ENCODE measurements around the gene FXYD6. TPM values are rescaled to one million over a fixed set of nuclear protein-coding genes. Genes with fewer than 3 reads are reported as not detected.

Gene FXYD6
- total RNA-seq, 1 experiment from 2014 or later, result 0.54 TPM

GRCh38 chr11:117872975-117873827 lies 3.3 kb downstream of the FXYD6 start:
- TF ChIP-seq, protein P1, sequence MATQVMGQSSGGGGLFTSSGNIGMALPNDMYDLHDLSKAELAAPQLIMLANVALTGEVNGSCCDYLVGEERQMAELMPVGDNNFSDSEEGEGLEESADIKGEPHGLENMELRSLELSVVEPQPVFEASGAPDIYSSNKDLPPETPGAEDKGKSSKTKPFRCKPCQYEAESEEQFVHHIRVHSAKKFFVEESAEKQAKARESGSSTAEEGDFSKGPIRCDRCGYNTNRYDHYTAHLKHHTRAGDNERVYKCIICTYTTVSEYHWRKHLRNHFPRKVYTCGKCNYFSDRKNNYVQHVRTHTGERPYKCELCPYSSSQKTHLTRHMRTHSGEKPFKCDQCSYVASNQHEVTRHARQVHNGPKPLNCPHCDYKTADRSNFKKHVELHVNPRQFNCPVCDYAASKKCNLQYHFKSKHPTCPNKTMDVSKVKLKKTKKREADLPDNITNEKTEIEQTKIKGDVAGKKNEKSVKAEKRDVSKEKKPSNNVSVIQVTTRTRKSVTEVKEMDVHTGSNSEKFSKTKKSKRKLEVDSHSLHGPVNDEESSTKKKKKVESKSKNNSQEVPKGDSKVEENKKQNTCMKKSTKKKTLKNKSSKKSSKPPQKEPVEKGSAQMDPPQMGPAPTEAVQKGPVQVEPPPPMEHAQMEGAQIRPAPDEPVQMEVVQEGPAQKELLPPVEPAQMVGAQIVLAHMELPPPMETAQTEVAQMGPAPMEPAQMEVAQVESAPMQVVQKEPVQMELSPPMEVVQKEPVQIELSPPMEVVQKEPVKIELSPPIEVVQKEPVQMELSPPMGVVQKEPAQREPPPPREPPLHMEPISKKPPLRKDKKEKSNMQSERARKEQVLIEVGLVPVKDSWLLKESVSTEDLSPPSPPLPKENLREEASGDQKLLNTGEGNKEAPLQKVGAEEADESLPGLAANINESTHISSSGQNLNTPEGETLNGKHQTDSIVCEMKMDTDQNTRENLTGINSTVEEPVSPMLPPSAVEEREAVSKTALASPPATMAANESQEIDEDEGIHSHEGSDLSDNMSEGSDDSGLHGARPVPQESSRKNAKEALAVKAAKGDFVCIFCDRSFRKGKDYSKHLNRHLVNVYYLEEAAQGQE (IDR thresholded peaks at IDR 0.05; ENCODE audit: insufficient read depth in 1 of 2, low read depth in 2 of 2, low read length in 1 of 2), result no peak
- TF ChIP-seq POLR2AphosphoS5 (IDR thresholded peaks at IDR 0.05; ENCODE audit: low read depth, low read length), result no peak
- no peak for TF ChIP-seq TCF7L2 (IDR thresholded peaks at IDR 0.05; ENCODE audit: low read depth, low read length)
- no peak for TF ChIP-seq SIN3A (IDR thresholded peaks at IDR 0.05; ENCODE audit: borderline replicate concordance, insufficient read depth, low read depth, low read length)
- TF ChIP-seq, protein P2, sequence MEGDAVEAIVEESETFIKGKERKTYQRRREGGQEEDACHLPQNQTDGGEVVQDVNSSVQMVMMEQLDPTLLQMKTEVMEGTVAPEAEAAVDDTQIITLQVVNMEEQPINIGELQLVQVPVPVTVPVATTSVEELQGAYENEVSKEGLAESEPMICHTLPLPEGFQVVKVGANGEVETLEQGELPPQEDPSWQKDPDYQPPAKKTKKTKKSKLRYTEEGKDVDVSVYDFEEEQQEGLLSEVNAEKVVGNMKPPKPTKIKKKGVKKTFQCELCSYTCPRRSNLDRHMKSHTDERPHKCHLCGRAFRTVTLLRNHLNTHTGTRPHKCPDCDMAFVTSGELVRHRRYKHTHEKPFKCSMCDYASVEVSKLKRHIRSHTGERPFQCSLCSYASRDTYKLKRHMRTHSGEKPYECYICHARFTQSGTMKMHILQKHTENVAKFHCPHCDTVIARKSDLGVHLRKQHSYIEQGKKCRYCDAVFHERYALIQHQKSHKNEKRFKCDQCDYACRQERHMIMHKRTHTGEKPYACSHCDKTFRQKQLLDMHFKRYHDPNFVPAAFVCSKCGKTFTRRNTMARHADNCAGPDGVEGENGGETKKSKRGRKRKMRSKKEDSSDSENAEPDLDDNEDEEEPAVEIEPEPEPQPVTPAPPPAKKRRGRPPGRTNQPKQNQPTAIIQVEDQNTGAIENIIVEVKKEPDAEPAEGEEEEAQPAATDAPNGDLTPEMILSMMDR (IDR thresholded peaks at IDR 0.05), result no peak
- DNase-seq (ENCODE audit: low read depth, low spot score), result no peak
- POLR2A ChIA-PET, result no interaction called here
- Histone ChIP-seq H3K27ac (ENCODE audit: low read length) (no peak overlapping the region), H3K4me3 (ENCODE audit: low read depth in 2 of 2, low read length in 2 of 2) (no peak overlapping the region), H3K27me3 (ENCODE audit: control insufficient read depth, insufficient read depth, low read length) (peaks cover 46% of the 10 kb centered on the region), H3K4me1 (ENCODE audit: control insufficient read depth, insufficient read depth, low read length) (peaks cover 12% of the 10 kb centered on the region; the same call in 1 of the 2 replicates), H3K36me3 (ENCODE audit: control insufficient read depth, insufficient read depth, low read length) (no peaks in the 10 kb centered on the region), H3K9me3 (ENCODE audit: control insufficient read depth, insufficient read depth, low read depth, low read length) (no peaks in the 10 kb centered on the region)
- no TSS peak for BruUV-seq (replicated peaks)
- in situ Hi-C loops (cut with HindIII; ENCODE audit: low pct_unique_long_range_greater_than_20kb, low sequenced_read_pairs), result no loop called here
- ATAC-seq, result no peak
- CTCF ChIA-PET, result interaction anchor here (1.3 kb wide), 1 partner anchor 74 kb away, joined by 4 read pairs; no protein-coding TSS in a partner anchor
- intact Hi-C loops (cut with micrococcal nuclease; ENCODE audit: unreplicated experiment), result no loop called here

- H3K4me3 ChIP-seq (ENCODE audit: low read depth in 2 of 2, low read length in 2 of 2), result no peak overlapping the region
- DNase-seq (ENCODE audit: low read depth, low spot score), result no peak
- H3K27me3 ChIP-seq (ENCODE audit: control insufficient read depth, insufficient read depth, low read length), result peaks cover 39% of the 10 kb centered on the region
- TF ChIP-seq TCF7L2 (IDR thresholded peaks at IDR 0.05; ENCODE audit: low read depth, low read length) (no peak), SIN3A (IDR thresholded peaks at IDR 0.05; ENCODE audit: borderline replicate concordance, insufficient read depth, low read depth, low read length) (no peak), POLR2AphosphoS5 (IDR thresholded peaks at IDR 0.05; ENCODE audit: low read depth, low read length) (no peak)
- TF ChIP-seq, protein P1 (IDR thresholded peaks at IDR 0.05; ENCODE audit: insufficient read depth in 1 of 2, low read depth in 2 of 2, low read length in 1 of 2), result no peak
- TF ChIP-seq, protein P2 (IDR thresholded peaks at IDR 0.05), result no peak
- no peaks in the 10 kb centered on the region for H3K9me3 ChIP-seq (ENCODE audit: control insufficient read depth, insufficient read depth, low read depth, low read length)
- H3K4me1 ChIP-seq (ENCODE audit: control insufficient read depth, insufficient read depth, low read length), result peaks cover 12% of the 10 kb centered on the region; the same call in 1 of the 2 replicates
- no peak for ATAC-seq
- H3K36me3 ChIP-seq (ENCODE audit: control insufficient read depth, insufficient read depth, low read length), result no peaks in the 10 kb centered on the region
- no peak overlapping the region for H3K27ac ChIP-seq (ENCODE audit: low read length)
- intact Hi-C loops (cut with micrococcal nuclease; ENCODE audit: unreplicated experiment), result no loop called here
- ChIA-PET CTCF (interaction anchor here (1.3 kb wide), 1 partner anchor 74 kb away, joined by 4 read pairs; no protein-coding TSS in a partner anchor), POLR2A (no interaction called here)
- in situ Hi-C loops (cut with HindIII; ENCODE audit: low pct_unique_long_range_greater_than_20kb, low sequenced_read_pairs), result no loop called here
- BruUV-seq (replicated peaks), result no TSS peak
Observed at GRCh38 chr11:117872420-117872961, 4.0 kb downstream of the FXYD6 start.

All from Panc1 (cell line).